GM10266 (cell line): ENCODE measurements around the gene GUF1.
A peak's percentile ranks its signal among the peaks of the same experiment; 100 is the strongest.

ENCODE experiments used
- DNase-seq: peaks from one replicate; pipeline ENCODE4 v3.0.0; 2012; ENCODE audit errors: extremely low spot score
- CTCF ChIP-seq: IDR thresholded peaks from 2 replicates; pipeline ENCODE4 v1.5.1; 2012; ENCODE audit warnings: mild to moderate bottlenecking, low read depth; ENCODE audit not compliant: control insufficient read depth, insufficient read depth; ENCODE audit errors: missing control alignments

The GUF1 gene

GRCh38 chr4:44678094-44679041, at the start of gene GUF1:
Gene GUF1 (plus strand): TSS chr4:44678420. CDS start chr4:44678623, 203 bp downstream.
- TF ChIP-seq CTCF = no peak
- peak; percentile 87 for DNase-seq

- TF ChIP-seq CTCF = peak; percentile 72
- peak; percentile 43 for DNase-seq
Observed at GRCh38 chr4:44629280-44629866, 48.8 kb upstream of the GUF1 start.

- TF ChIP-seq CTCF = no peak
- no peak for DNase-seq
Observed at GRCh38 chr4:44632089-44632488, 46.1 kb upstream of the GUF1 start.

GRCh38 chr4:44632733-44633132, 45.5 kb upstream of the GUF1 start:
- no peak for TF ChIP-seq CTCF
- DNase-seq = no peak

GRCh38 chr4:44638091-44638490, 40.1 kb upstream of the GUF1 start:
- DNase-seq = no peak
- no peak for TF ChIP-seq CTCF

GRCh38 chr4:44646151-44646550, 32.1 kb upstream of the GUF1 start:
- no peak for DNase-seq
- TF ChIP-seq CTCF = no peak

- no peak for TF ChIP-seq CTCF
- DNase-seq = no peak
Observed at GRCh38 chr4:44651425-44651824, 26.8 kb upstream of the GUF1 start, which contains the start of gene YIPF7. Gene YIPF7 (minus strand): TSS chr4:44651625. CDS start chr4:44650100, 1,525 bp downstream.
